Mesenchymal stem cell (in vitro differentiated cells and primary cell): ENCODE measurements around the gene HAPLN3.

ENCODE experiments used
- DNase-seq: peaks from one replicate; pipeline ENCODE4 v3.0.0-alpha.2; 2013
- H2AFZ ChIP-seq: one replicate; pipeline ENCODE4 v1.6.1; 2013; ENCODE audit warnings: low read depth, mild to moderate bottlenecking, control low read depth, inconsistent platforms, low read length, moderate library complexity
- H2AK5ac ChIP-seq: 2 replicates; pipeline ENCODE4 v1.6.1; 2013; ENCODE audit warnings: low read length, moderate library complexity, mild to moderate bottlenecking, inconsistent platforms; ENCODE audit not compliant: severe bottlenecking
- H2BK120ac ChIP-seq: one replicate; pipeline ENCODE4 v1.6.1; 2013; ENCODE audit warnings: low read depth, mild to moderate bottlenecking, inconsistent platforms, low read length, moderate library complexity
- H2BK12ac ChIP-seq, 2 experiments: one replicate each; pipeline ENCODE4 v1.6.1; 2013; ENCODE audit warnings: inconsistent platforms in 2 of 2, low read length in 2 of 2, mild to moderate bottlenecking in 2 of 2, moderate library complexity in 2 of 2, control low read depth in 1 of 2
- H2BK15ac ChIP-seq: one replicate; pipeline ENCODE4 v1.6.1; 2013; ENCODE audit warnings: mild to moderate bottlenecking, low read depth, inconsistent platforms; ENCODE audit not compliant: poor library complexity, severe bottlenecking
- H2BK5ac ChIP-seq: 2 replicates; pipeline ENCODE4 v1.6.1; 2013; ENCODE audit warnings: low read depth, mild to moderate bottlenecking, low read length, control low read depth, inconsistent platforms; ENCODE audit not compliant: poor library complexity, severe bottlenecking
- H3K14ac ChIP-seq, 2 experiments: one replicate each; pipeline ENCODE4 v1.6.1; 2013; ENCODE audit warnings: inconsistent platforms in 2 of 2, low read length in 2 of 2, control low read depth in 1 of 2, mild to moderate bottlenecking in 1 of 2, moderate library complexity in 1 of 2
- H3K18ac ChIP-seq, 2 experiments: one replicate each; pipeline ENCODE4 v1.6.1; 2013; ENCODE audit warnings: inconsistent platforms in 2 of 2, low read length in 2 of 2, control low read depth in 1 of 2, low read depth in 1 of 2, mild to moderate bottlenecking in 1 of 2
- H3K23ac ChIP-seq, 2 experiments: one replicate each; pipeline ENCODE4 v1.6.1; 2013; ENCODE audit warnings: inconsistent platforms in 2 of 2, low read length in 2 of 2, mild to moderate bottlenecking in 2 of 2, moderate library complexity in 2 of 2, control low read depth in 1 of 2
- H3K27ac ChIP-seq: 2 replicates; pipeline ENCODE4 v1.5.1; 2013; ENCODE audit warnings: mild to moderate bottlenecking, moderate library complexity, low read length, control low read depth, inconsistent platforms; ENCODE audit not compliant: poor library complexity, severe bottlenecking
- H3K27me3 ChIP-seq, 2 experiments: 2 replicates each; pipeline versions ENCODE4 v1.6.1 to v1.7.0; 2013; ENCODE audit warnings: low read length in 2 of 2, mild to moderate bottlenecking in 2 of 2, moderate library complexity in 2 of 2, control low read depth in 1 of 2, inconsistent platforms in 1 of 2; ENCODE audit not compliant: control insufficient read depth in 1 of 2, insufficient read depth in 1 of 2
- H3K36me3 ChIP-seq, 2 experiments: 2 replicates each; pipeline versions ENCODE4 v1.6.1 to v1.7.0; 2013; ENCODE audit warnings: low read length in 2 of 2, control low read depth in 1 of 2, inconsistent platforms in 1 of 2, low read depth in 1 of 2, mild to moderate bottlenecking in 1 of 2; ENCODE audit not compliant: insufficient read depth in 2 of 2, control insufficient read depth in 1 of 2
- H3K4ac ChIP-seq, 2 experiments: one replicate each; pipeline ENCODE4 v1.6.1; 2013; ENCODE audit warnings: inconsistent platforms in 2 of 2, low read length in 2 of 2, mild to moderate bottlenecking in 2 of 2, moderate library complexity in 2 of 2, control low read depth in 1 of 2, low read depth in 1 of 2
- H3K4me1 ChIP-seq: 2 replicates; pipeline ENCODE4 v1.6.1; 2013; ENCODE audit warnings: low read depth, low read length, control low read depth; ENCODE audit not compliant: control insufficient read depth, insufficient read depth
- H3K4me2 ChIP-seq: 2 replicates; pipeline ENCODE4 v1.6.1; 2013; ENCODE audit warnings: low read length, mild to moderate bottlenecking, inconsistent platforms; ENCODE audit not compliant: poor library complexity, severe bottlenecking
- H3K4me3 ChIP-seq, 2 experiments: 2 replicates each; pipeline versions ENCODE4 v1.5.1 to v1.7.0; 2013; ENCODE audit warnings: low read length in 2 of 2, mild to moderate bottlenecking in 2 of 2, control low read depth in 1 of 2, low read depth in 1 of 2; ENCODE audit not compliant: insufficient read depth in 1 of 2
- H3K79me1 ChIP-seq: replicated peaks from 2 replicates; pipeline ENCODE4 v1.6.1; 2013; ENCODE audit warnings: mild to moderate bottlenecking, control low read depth, low read length, inconsistent platforms; ENCODE audit not compliant: poor library complexity, severe bottlenecking
- H3K9ac ChIP-seq: 2 replicates; pipeline ENCODE4 v1.7.0; 2013; ENCODE audit warnings: mild to moderate bottlenecking, low read length, moderate library complexity
- H3K9me3 ChIP-seq: 2 replicates; pipeline ENCODE4 v1.7.0; 2013; ENCODE audit warnings: mild to moderate bottlenecking, low read length; ENCODE audit not compliant: control insufficient read depth
- H4K8ac ChIP-seq: one replicate; pipeline ENCODE4 v1.6.1; 2013; ENCODE audit warnings: inconsistent platforms, mild to moderate bottlenecking, low read length, moderate library complexity
- H4K91ac ChIP-seq: one replicate; pipeline ENCODE4 v1.6.1; 2013; ENCODE audit warnings: mild to moderate bottlenecking, low read length, inconsistent platforms
- WGBS: methylation state at CpG from one replicate; pipeline ENCODE4 v1.1.7; 2013; ENCODE audit warnings: mixed read lengths; 5-methylcytosine and 5-hydroxymethylcytosine counted together

The HAPLN3 gene

GRCh38 chr15:88832820-88833730, 62.3 kb downstream of the HAPLN3 start:
- DNase-seq, result no peak
- Histone ChIP-seq H4K91ac (no peak overlapping the region), H3K4ac (no peak overlapping the region), H2BK120ac (no peak overlapping the region), H3K9me3 (no peaks in the 10 kb centered on the region), H3K4me3 (peak overlapping the region in 1 of 2 experiments; percentile 14), H3K4me1 (no peaks in the 10 kb centered on the region), H3K79me1 (no peaks in the 10 kb centered on the region), H2AK5ac (no peak overlapping the region), H2BK12ac (no peak overlapping the region), H2AFZ (no peak overlapping the region), H3K27me3 (peaks cover 9 to 14% of the 10 kb centered on the region in 2 experiments), H3K4me2 (no peak overlapping the region), H2BK5ac (no peak overlapping the region), H3K23ac (no peak overlapping the region), H4K8ac (no peak overlapping the region), H3K14ac (no peak overlapping the region), H3K27ac (no peak overlapping the region), H2BK15ac (no peak overlapping the region), H3K18ac (no peak overlapping the region), H3K36me3 (no peaks in the 10 kb centered on the region), H3K9ac (no peak overlapping the region)
- WGBS, result 78% methylated on average over 12 of the region's 12 CpGs

GRCh38 chr15:88830016-88830415, 65.3 kb downstream of the HAPLN3 start:
- no peak overlapping the region for H2AFZ ChIP-seq
- DNase-seq, result no peak
- H3K4me3 ChIP-seq, result no peak overlapping the region
- no peak overlapping the region for H2BK120ac ChIP-seq
- H3K79me1 ChIP-seq, result no peaks in the 10 kb centered on the region
- H3K36me3 ChIP-seq, result no peaks in the 10 kb centered on the region
- H3K4ac ChIP-seq, result no peak overlapping the region
- H3K18ac ChIP-seq, result no peak overlapping the region
- H4K8ac ChIP-seq, result no peak overlapping the region
- H2AK5ac ChIP-seq, result no peak overlapping the region
- no peak overlapping the region for H2BK12ac ChIP-seq
- H3K27me3 ChIP-seq, result peaks cover 23 to 36% of the 10 kb centered on the region in 2 experiments
- H3K27ac ChIP-seq, result no peak overlapping the region
- H2BK5ac ChIP-seq, result no peak overlapping the region
- 49% methylated on average over 5 of the region's 5 CpGs for WGBS
- no peak overlapping the region for H3K4me2 ChIP-seq
- H3K9me3 ChIP-seq, result no peaks in the 10 kb centered on the region
- H3K14ac ChIP-seq, result no peak overlapping the region
- no peak overlapping the region for H3K9ac ChIP-seq
- H3K23ac ChIP-seq, result no peak overlapping the region
- no peaks in the 10 kb centered on the region for H3K4me1 ChIP-seq
- H4K91ac ChIP-seq, result no peak overlapping the region
- no peak overlapping the region for H2BK15ac ChIP-seq

GRCh38 chr15:88828791-88829190, 66.6 kb downstream of the HAPLN3 start:
- 79% methylated on average over 5 of the region's 5 CpGs for WGBS
- Histone ChIP-seq H3K4ac (no peak overlapping the region), H3K14ac (no peak overlapping the region)

More at GRCh38 chr15:88828791-88829190, 66.6 kb downstream of the HAPLN3 start:
- no peak overlapping the region for H3K4me3 ChIP-seq
- H3K23ac ChIP-seq, result no peak overlapping the region
- no peaks in the 10 kb centered on the region for H3K36me3 ChIP-seq
- H3K4me1 ChIP-seq, result no peaks in the 10 kb centered on the region
- no peak overlapping the region for H3K18ac ChIP-seq
- no peaks in the 10 kb centered on the region for H3K79me1 ChIP-seq
- no peak overlapping the region for H2BK15ac ChIP-seq
- no peaks in the 10 kb centered on the region for H3K9me3 ChIP-seq
- no peak overlapping the region for H3K4me2 ChIP-seq
- H3K27me3 ChIP-seq, result peaks cover 25 to 40% of the 10 kb centered on the region in 2 experiments
- H3K27ac ChIP-seq, result no peak overlapping the region
- DNase-seq, result no peak
- H2BK12ac ChIP-seq, result no peak overlapping the region
- no peak overlapping the region for H4K8ac ChIP-seq
- H2BK120ac ChIP-seq, result no peak overlapping the region
- H2AFZ ChIP-seq, result no peak overlapping the region
- no peak overlapping the region for H4K91ac ChIP-seq
- H2BK5ac ChIP-seq, result no peak overlapping the region
- no peak overlapping the region for H3K9ac ChIP-seq
- no peak overlapping the region for H2AK5ac ChIP-seq
